GM18498 (cell line): ENCODE data around the gene RPS3.
A peak's percentile ranks its signal among the peaks of the same experiment; 100 is the strongest.

Source experiments
- ATAC-seq: cut with Tn5 transposase; IDR thresholded peaks from one replicate; pipeline ENCODE4 v1.9.1; 2021; ENCODE audit warnings: mild to moderate bottlenecking, moderate library complexity; ENCODE audit not compliant: unreplicated experiment

Gene RPS3

GRCh38 chr11:75413864-75414263, 14.5 kb downstream of the RPS3 start:
- ATAC-seq = no peak

DNA sequence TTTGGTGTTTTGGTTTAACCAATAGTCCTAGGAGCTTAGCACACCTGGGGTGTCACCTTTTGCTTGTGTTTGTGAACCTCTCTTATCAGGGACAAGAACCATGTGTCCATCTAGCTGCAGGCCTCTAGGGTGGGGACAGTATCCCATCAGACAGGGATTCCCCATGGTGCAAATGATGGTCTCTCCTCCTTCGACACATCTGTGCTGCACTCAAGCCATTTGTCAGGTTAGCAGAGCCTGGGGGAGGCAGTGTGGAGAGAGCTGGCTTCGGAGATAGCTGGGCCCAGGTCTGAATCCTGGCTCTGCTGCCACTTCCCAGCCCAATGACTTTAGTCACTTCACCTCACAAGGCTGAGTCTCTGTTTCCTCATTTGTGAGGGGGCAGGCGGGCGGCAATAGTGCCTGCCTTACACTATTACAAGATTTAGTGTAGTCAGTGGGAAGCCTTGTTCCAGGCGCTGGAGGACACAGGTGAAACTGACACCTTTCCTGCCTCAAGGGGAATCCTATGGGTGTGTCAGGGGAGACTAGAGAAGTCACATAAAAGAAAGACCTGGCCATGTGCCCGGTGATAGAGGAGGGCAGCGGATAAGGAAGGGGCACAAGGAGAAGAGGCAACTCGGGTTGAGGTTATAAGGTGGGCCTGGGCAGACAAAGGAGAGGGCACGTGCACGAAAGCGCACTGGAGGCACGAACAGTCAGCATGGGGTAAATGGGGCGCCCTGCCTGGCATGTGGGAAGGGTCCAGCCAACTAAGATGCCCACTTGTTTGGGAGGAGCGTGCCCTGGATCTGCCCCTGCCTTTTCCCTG, 21.1 kb downstream of the RPS3 start:
- no peak for ATAC-seq

DNA sequence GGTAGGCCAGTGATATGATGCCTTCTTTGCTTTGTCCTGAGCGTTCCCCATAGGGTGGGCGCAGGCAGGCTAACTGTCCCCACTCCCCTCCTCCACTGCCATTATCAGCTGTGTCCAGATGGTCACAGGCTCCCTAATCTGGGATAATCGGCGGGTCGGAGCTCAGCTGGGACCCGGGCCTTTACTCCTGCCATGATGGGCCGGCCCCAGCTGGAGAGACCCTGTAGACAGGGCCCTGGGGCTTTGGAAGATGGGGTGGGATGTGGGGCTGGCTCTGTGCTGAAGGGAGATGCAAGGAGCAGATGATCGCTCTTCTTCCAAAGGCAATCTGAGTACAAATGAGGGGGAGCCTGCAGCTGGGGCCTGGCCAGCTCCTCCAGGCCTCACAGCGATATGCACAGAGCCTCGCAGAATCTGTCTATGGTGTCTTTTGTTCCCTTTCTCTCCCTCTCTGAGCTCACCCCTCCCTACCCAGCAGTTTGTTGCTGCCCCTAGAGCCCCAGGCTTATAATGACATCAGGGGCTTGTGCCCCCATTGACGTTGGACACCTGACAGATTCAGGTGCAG, 21.8 kb downstream of the RPS3 start:
- ATAC-seq = no peak

DNA sequence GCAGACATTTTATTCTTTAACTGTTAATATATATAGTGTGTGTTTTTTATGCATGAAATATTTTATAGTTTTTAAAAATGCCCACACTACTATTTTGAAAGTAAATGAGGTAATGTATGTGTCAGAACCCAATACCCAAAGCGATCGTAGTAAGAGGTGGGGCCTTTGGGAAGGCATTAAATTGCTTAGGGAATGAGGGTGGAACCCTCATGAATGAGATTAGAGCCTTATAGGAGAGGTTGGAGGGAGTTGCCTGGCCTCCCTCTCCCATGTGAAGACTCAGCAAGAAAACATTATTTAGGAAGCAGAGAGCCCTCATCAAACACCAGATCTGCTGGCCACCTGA, 22.6 kb downstream of the RPS3 start:
- no peak for ATAC-seq

GRCh38 chr11:75422248-75423231, 23.2 kb downstream of the RPS3 start:
- no peak for ATAC-seq

DNA sequence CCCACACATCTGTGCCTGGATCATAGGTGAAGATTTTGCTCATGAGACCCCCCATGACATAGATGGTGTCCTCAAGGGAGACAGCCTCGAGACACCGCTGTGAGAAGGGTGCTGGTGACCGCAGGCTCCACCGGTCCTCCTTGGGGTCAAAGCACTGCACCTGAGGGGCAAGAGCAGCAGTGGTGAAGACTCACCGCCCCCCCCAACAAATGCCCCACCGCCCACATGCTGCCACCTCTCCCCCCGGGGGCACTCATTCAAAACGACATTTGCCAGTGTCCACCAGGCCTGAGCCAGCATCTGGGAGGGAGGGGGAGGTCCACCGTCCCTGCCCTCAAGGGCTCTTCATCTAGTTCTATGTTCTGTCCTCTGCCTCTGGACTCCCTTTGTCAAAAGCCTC, 24.4 kb downstream of the RPS3 start:
- ATAC-seq = no peak

DNA sequence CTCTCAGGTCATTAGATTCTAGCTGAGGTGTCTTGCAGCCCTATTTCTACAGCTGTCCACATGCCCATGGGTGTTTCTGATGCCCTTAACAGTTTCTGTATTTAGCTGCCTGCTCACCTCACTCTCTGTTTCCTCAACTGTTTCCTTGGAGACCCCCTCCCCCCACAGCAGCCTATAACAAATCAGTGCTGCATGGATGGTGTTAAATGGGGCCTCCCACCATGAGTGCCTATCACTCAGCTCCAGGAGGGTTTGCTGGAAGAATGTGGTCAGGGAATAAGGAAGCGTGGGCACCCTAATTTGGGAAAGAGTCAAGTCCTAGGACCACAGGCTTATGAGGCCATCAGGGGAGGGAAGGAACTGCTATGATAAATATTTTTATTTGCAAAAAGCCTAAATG, 25.1 kb downstream of the RPS3 start:
- ATAC-seq = no peak

DNA sequence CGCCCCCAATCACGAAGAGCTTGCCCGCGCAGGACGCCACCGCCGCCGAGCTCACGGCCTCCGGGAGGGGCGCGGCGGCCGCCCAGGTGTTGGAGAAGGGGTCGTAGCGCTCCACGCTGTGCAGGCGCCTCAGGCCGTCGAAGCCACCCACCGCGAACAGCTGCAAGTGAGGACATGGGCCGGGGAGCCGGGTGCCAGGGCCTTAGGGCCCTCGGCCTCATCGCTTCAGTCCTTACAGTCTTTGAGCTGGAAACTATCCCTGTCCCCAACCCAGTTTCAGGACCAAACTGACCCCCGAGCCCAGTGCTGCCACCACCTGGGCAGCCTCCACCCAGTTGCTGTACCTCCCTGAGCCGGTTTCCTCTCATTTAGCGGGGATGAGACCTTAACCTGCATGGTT, 26.1 kb downstream of the RPS3 start:
- ATAC-seq = no peak

DNA sequence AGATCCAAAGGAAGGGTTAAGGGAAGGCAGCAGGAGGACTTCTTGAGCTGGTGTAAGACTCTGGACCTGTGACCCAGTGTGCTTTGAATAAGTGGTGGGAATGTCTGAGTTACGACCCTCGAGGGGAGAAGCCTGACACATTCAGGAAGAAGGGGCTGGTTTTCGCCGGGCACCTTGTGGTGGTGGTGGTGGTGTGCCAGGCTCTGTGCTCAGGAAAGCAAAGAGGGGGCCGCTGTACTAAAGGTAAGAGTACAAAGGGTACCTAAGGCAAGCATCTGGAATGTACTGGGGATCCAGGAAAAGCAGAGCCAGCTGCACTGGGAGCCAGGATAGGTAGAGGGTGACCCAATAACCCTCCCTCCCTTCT, 27.4 kb downstream of the RPS3 start:
- ATAC-seq = no peak

GRCh38 chr11:75427181-75427580, 27.9 kb downstream of the RPS3 start:
- ATAC-seq = no peak

- peak; percentile 45 for ATAC-seq
These were observed 29.0 kb downstream of the RPS3 start for GRCh38 chr11:75428281-75428724.

DNA sequence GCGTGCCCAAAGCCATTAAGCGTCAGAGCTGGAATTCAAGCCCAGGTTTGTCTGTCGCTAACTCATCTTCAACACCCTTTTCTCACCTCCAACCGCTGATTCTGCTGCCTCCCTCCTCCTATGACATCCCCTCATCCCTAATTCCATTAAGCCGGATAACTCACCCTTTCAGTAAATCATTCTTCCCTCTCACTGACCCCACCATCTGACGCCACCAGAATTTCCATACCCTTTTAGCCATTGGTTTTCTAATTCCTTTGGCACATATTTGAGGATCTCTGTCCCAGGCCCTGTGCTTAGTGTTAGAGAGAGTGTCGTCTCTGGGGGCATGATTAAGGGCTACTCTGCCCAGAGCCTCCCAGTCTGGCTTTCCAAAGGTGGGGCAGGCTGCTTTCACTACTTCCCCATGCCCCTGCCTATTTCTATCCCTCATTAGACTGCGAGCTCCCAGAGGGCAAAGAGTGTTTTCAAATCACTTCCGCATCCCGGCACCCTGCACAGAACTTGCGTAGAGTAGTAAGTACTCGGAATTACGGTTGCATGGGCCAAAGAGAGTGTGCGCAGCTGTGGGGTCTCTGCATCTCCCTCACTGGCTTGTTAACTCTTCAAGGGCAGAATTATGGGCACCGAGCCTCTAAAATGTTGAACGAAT, 29.8 kb downstream of the RPS3 start:
- ATAC-seq = no peak

DNA sequence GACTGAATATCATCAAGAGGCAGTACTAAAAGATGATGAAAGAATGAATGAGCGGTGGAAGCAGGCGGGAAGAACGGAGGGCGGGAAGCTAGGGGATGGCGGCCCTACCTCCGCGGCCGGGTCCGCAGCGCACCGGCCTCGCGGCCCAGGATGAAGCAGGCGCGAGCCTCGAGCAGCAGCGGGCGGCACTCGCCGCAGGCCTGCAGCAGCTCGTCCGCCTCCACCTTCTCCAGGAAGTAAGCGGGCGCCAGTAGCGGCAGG, 30.3 kb downstream of the RPS3 start:
- ATAC-seq = no peak

DNA sequence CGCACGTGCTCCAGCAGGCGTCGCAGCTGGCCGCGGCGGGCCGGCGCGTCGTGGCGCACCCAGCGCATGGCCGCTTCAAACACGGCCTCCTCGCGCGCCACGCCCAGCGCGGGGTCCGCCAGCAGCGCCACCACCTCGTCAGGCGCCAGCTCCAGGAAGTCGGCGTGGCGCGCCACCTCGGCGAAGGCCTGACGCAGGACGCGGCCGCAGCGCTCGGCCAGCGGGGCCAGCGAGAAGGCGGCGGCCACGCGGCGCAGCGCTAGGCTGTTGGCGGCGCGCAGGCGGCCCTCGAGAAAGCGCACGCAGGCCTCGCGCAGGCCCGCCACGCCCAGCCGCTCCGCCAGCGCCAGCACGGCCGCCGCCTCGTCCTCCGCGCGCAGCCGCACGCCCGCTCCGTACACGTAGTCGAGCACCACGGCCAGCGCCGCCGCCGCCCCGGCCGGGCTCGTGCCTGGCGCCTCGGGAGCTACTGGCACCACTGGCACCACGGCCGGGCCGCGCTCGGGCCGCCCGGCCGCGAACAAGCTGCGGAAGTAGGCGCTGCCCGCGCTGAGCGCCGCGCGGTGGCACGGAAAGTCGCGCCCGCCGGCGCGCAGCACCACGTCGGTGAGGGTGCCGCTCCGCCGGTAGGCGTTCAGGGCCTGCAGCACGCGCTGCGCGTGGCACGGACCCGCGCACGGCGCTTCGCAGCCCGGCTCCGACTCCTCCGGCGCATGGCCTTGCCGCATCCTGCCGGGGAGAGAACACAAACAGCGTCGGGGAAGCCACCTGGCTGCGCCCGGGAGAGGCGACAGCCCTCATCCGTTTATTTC, 30.8 kb downstream of the RPS3 start:
- ATAC-seq = no peak

GRCh38 chr11:75430714-75431532, 31.6 kb downstream of the RPS3 start:
- no peak for ATAC-seq

GRCh38 chr11:75431533-75432525, 32.5 kb downstream of the RPS3 start:
- ATAC-seq = no peak

DNA sequence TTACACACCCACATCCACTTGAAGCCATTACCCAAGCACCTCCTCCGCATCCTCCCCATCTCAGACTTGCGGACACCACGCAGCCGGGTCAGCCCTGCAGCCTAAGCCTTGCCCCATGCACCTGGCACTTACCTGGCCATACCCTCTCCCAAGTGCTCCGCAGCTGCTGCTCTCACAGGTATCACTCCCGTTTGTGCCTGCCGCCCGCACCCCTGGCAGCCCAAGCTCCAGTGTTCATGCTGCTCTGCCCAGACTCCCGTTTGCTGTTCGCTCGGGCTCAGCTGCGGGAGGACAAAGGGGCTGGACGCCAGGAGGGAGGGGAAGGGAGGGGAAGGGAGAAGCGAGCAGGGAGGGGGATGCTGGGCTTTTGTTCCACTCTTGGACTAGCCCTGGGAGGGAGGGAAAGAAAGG, 33.6 kb downstream of the RPS3 start, which contains the start of gene KLHL35:
Gene KLHL35, minus strand, starts transcription at position 293 of the 411 bp plus-strand sequence. CDS start 2,574 bp downstream, outside the sequence.
- ATAC-seq = no peak

DNA sequence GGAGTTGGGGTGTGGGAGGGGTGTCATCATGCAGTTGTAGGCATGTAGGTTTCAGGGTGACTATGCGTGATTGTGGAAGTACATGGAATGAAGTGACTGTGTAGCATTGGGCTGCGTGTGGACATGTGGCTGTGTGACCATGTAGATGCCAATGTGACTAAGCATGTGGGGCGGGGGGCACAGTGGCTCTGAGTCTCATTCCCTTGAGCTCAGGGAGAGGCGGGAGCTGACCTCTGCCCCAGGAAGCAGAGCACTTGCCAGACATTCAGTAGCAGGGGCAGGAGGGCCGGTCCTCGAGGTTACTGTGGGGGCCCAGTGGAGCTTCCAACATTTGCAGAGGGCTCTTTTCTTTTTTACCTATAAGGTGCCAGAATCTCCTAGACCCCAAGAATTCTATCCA, 34.1 kb downstream of the RPS3 start:
- ATAC-seq = no peak
